GM21447 (cell line): Measurements from ENCODE around the gene KCTD17.
"Not testable (repeated sequence)": the region's sequence is repeated elsewhere in the genome, so short reads cannot be mapped to it uniquely, and the experiment has no call there.

ENCODE experiments used
- ATAC-seq: cut with Tn5 transposase; IDR thresholded peaks from one replicate; pipeline ENCODE4 v1.9.1; 2021; ENCODE audit not compliant: unreplicated experiment

Gene KCTD17

DNA sequence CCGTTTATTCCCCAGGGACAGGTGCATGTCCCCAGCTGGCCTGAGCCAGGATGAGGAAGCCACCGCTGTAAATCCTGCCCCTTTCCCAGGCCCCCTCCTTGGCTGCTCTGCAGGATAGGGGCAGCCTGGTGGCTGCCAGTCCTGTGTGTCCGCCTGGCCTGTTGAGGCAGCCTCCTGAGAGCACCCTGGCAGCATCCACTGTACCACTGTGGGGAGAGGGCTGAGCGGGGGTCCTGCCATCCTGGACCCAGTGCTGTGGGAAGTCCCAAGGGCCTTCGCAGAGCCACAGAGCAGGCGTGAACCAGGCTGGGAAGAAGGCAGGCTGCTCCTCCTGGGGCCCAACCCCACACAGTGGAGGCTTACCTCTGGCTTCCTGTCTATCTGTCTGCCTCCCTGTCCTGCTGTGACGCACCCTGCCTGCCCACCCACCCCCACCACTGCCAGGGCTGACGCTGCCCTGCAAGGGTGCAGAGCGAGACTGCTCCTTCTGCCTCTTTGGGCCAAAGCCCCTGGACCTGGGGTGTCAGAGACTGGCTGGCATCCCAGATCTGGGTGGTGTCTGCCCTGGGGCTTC is 8.4 kb downstream of the KCTD17 start:
- no peak for ATAC-seq

DNA sequence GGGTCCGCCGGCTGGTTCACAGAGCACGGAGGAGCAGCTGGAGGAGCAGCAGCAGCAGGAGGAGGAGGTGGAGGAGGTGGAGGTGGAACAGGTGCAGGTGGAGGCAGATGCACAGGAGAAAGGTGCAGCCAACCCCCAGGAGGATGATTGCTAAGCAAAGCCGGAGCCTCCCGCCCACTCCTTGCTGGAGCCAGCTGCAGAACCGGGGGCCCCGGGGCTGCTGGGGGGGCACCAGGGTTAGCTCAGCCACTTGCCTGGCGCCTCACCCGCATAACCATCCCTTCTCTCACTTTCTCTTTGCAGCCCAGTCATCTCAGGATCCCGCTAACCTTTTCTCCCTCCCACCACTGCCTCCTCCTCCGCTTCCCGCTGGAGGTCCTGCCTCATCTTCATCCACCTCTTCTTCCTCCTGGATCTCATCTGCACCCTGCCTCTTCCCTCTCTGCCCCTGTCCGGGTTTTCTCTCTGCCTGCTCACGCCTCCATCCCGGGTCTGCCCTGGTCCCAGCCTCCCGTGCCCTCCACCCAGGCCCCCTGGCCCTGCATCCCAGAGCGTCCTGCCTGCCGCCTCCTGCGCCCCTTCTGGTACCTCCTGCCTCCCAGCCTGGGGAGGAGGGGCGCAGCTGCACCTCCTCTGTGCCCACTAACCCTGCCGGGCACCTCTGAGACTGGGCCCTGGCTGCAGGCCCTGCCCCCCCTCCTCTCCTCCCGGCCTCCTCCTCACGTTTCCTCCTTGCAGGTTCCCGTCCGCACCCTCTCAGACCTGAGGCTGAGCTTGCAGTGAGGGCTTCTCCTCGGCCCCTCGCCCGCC is 9.5 kb downstream of the KCTD17 start:
- no peak for ATAC-seq

DNA sequence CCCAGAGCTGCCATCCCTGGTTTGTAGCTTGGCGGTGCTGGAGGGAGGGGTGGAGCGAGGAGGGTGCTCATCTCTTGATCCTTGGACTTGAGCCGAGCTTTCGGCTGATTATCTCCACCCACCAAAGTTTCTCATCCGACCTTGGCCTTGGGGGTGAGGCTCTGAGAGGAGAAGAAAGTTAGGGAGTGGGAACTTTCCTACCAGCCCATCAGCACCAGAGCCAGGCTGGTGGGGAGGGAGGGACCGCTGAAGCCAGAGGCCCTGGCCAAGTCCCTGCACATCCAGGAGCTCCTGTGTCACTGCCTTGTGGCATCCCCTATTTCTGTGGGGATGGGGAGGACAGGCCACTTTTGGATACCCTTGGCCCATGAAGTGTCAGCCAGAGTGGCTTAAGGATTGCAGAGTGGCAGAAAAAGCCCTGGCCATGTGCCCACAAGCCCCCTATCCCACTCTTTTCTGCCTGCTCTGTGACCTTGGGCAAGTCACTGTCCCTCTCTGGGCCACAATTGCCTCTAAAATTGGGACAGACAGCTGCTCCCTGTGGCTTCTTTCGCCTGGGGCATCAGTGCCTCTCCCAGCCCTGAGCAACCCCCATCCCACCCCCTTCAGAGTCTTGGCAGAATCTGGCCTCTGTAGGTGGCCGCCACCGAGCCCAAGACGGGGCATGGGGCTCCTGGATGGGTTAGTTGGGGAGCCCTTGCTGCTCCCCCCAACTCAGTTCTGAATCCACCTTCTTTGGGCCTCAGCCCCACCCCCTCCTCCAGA is 10.3 kb downstream of the KCTD17 start:
- no peak for ATAC-seq

DNA sequence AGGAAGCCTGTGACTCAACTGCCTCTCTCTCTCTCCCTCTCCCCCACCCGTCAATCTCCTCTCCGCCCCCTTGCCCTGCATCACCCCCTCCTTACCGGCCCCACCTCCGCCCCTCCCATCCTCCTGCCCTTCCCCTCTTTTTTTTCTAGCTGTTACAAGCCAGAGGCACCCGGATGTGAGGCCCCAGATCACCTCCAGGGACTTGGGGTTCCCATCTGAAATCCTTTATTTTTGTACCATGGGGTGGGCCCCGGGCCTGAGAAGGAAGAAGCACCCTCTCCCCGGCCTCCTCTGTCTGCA is 10.8 kb downstream of the KCTD17 start:
- no peak for ATAC-seq

DNA sequence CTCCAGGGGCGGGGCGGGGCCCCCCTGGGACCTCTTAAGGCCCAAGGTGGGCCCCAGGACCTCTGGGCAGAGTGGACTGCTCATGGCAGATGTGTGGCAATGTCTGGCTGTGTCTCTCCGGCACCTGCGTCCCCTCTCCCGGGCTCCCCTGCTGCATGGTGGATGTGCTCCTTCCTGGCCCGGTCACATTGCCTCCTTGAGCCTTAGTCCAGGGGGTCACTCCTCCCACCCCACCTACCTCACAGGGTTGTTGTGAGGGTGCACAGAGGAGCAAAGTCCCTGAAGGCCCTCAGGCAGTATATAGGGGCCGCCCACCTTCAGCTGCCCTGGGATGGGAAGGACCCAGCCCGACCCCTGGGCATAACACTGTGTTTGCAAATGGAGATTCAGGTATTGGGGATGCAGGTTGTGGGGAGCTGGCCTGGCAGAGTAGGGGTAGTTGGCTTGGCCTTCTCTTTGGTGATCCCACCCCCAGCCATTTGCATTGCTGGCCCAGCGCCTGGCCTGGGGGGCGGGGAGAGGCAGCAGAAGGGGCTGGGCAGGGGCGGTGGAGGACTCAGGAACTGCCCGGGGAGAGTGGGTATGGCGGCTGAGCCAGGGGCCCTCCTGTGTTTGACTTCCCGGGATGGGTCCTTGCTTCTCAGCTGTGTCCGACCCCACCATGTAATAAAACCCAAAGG is 11.3 kb downstream of the KCTD17 start:
- no peak for ATAC-seq

DNA sequence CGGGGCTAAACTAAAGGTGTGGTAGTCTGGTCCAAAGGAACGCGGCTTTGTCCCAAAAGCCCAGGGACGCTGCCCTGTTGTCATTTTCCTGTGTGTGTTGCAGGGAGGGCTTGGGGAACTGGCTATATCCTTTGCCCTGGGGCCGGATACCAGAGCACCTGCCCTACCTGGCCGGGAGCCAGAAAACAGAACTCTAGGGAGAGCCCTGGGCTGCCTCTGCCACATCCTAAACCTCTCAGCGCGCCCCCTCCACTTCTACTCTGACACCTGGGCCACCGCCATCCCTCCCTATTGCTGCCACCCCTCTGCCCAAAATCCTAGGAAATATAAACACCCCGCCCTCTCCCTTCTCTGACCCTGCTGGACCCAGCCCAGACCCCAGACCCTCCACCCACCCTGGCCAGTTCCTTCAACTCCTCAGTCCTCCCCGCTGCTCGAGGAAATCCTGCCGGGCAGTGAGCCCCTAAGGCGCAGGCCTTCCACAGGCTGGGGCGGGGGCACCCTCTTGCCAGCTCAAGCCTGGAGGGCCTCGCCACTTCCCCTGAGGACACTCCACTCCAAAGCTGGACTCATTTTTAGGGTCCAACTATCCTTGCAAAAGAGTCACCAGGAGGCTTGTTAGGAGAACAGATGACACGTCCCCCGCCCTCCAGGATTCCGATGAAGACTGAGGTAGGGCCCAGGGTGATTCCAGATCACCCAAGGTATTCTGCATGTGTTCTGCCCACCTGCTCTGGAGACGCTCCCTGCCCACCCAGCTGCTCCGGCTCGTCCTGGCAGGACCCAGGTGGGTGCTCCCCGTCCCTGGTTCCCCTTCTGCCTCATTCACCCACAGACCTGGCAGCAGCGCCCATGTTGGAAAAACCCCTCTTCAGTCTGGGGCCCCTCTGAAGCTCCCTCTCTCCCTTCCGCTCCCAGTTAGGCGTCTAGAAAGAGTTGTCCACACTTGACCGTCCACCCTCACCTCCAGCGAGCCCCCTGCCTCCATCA is 12.2 kb downstream of the KCTD17 start:
- ATAC-seq, result no peak

DNA sequence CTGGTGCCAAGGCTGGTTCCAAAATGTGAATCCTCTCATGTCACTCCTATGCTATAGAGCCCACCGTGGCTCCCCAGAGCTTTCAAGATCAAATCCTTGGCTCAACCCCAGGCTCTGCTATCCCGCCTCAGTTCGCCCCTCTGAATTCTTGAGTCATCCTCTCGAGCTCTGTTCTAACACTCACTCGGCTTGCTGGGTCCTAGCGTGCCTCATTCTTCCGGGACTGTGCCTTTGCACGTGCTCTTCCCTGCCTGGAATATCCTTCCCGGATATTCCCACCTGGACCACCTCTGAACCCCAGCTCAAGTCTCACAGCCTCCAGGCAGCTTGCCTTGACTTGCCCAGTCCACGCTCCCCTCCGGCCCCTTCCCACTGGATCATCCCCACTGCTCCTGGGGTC is 13.0 kb downstream of the KCTD17 start:
- ATAC-seq, result no peak

DNA sequence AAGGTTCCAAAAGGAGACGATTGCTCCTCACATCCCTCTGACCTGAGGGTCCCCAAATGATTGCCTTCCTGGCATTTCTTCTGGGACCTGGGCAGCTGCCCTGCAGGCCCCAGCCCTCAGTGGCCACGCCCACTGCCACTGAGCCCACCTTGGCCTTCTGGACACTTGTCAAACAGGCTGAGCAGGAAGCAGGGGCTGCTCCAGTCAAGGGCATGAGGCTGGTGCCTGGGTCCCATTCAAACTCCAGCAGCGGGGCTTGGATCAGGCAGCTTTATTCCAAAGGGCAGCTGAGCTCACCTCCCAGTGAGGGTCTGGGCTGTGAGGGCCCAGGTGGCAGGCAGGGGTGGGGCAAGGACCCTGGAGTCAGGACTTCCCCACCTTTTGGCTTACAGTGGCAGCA is 13.6 kb downstream of the KCTD17 start:
- ATAC-seq, result no peak

DNA sequence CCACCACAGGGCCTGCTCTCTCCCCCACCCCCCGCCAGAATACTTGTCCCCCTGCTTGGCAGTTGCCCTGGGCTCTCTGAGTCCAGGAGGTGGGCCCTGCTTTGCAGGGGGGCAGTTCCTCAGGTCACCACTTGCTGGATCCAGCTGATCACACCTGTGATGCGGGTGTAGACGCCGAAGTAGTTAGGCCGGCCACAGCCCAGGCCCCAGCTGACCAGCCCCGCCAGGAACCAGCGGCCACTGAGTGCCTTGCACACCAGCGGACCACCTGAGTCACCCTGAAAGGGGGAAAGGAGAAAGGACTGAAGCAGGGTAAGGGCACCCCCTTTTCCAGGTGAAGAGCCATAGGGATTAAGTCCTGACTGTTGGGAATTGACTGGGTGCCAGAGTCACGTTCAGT is 14.4 kb downstream of the KCTD17 start:
- ATAC-seq, result no peak

DNA sequence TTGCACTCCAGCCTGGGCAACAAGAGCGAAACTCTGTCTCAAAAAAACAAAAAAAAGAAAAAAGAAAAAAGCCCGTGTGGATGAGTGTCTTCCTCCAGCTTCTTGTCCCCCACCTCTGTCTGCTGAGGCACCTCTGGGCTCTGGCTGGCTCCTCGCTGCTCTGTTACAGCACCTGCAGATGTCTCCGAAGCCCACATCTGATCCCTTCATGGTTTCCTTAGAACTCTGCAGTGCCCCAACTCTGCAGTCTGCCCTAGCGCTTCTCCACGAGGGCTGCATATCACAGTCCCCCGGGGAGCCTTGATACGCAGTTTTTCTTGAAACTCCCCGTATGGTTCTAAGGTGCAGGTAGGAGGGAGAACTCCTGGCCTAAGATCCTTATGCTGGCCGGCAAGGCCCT is 15.9 kb downstream of the KCTD17 start:
- no peak for ATAC-seq

DNA sequence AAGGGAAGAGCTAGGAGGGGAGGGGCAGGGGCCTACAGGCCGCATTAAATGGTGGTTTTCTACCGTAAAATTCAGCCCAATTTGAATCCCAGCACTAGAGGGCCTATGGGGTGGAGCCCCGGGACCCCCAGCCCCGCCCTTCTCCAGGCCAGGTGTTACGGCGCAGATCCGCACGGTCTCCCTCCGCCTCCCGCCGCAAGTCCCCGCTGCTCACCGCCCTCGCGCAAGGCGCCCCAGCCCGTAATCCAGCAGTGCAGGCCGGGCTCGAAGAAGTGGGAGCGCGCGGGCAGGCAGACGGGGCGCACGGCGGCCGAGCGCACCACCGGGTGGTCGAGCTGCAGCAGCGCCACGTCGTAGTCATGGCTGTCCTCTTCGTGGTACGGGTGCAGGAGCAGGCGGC is 17.3 kb downstream of the KCTD17 start:
- ATAC-seq, result no peak

DNA sequence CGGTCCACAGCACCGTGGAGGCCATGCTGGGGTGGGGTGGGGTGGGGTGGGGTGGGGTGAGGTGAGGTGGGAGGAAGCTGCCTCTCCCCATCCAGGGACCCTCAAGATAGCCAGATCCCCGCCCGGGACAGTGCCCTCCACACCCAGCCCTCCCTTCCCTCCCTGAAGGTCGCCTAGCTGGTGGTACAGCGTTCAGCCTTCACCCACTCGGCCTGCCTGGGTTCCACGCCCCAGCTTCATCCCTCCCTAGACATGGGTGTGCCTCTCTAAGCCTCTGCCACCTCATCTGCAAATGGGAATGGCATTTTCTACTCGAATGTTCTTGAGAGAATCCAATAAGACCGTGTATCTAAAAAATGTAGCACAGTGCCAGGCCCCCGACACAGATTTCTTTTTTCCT is 17.8 kb downstream of the KCTD17 start:
- ATAC-seq, result no peak

DNA sequence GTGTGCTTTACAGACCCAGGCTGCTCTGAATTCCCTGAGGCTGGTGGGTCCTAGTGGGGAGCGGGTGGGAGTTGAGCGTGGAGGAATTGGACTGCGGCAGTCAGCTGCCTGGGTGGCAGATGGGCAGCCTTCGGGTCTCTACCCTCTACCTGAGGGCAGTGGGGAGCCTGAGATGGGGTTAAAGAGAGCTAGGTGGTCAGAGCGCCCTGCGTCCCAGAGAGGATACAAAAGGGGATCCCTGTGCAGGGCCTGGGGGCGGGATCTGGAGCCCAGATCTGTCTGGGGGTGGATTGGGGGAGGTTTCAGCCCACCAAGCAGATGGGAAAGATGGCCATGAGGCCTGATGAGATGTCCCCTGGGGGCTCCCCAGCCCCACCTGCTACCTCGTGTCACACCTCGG is 18.2 kb downstream of the KCTD17 start:
- no peak for ATAC-seq

DNA sequence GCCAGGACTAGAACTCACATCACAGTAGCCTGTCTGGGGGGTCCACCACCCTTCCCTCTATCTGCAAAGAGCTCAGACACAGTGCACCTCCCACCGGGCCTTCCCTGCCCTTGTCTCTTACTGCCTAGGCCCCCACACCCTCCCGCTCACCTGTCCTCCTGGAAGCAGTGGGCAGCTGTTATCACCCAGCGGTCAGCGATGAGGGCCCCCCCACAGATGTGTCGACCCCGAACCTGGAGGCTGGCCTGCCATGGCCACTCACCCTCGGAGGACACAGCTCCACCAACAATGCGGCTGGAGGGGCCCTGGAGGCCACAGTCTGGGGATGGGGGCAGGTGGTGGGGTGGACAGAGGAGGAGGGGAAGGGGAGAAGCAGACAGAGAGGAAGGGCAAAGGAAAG is 18.8 kb downstream of the KCTD17 start:
- no peak for ATAC-seq

DNA sequence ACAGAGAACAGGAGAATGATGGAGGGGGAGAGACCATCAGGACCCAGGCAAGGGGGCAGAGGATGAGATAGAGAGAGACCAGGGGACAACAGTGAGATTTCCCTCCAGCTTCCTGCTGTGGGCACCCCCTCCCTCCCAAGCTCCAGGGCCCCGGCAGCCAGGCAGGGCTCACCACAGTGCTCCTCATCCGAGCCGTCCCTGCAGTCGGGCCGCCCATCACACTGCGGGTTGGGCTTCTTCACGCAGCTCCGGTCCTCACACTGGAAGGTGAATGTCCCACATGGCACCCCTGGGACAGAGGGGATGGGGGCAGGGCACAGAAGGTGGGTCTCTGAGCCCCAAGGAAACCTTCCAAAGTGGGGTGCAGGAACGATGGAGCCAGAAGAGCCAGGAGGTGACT is 19.2 kb downstream of the KCTD17 start:
- no peak for ATAC-seq

DNA sequence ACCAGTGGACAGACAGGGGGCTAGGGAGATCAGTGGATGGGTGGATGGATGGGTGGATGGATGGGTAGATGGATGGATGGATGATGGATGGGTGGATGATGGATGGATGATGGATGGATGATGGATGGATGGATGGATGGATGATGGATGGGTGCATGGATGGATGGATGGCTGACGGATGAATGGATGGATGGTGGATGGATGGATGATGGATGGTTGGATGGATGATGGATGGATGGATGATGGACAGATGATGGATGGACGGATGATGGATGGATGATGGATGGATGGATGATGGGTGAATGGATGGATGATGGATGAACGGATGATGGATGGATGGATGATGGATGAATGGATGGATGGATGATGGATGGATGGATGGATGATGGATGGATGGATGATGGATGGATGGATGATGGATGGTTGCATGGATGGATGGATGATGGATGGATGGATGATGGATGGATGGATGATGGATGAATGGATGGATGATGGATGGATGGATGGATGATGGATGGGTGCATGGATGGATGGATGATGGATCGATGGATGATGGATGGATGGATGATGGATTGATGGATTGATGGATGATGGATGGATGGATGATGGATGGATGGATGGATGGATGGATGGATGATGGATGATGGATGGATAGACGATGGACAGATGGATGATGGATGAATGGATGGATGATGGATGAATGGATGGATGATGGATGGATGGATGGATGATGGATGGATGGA is 20.5 kb downstream of the KCTD17 start:
- ATAC-seq, result not testable (repeated sequence)

DNA sequence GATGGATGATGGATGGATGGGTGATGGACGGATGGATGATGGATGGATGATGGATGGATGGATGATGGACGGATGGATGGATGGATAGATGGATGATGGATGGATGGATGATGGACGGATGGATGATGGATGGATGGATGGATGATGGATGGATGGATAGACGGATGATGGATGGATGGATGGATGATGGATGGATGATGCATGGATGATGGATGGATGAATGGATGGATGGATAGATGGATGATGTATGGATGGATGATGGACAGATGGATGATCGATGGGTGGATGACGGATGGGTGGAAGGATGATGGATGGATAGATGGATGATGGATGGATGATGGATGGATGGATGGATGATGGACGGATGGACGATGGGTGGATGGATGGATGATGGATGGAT is 21.1 kb downstream of the KCTD17 start:
- ATAC-seq, result no peak

DNA sequence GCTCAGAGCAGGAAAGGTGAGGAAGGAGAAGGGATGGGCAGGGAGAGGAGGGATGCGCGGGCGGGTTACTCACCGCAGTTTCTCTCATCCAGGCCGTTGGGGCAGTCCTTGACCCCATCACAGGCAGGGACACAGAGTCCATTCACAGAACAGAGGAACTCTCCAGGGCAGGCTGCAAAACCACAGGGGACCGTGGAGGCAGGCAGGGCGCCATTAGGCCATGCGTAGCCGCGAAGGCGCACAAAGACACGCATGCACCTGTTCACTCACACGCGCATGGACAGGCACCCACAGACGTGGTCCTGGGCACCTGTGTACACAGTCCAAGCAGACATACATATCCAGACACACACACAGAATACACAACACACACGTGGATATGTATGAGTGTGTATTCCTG is 23.0 kb downstream of the KCTD17 start:
- no peak for ATAC-seq

DNA sequence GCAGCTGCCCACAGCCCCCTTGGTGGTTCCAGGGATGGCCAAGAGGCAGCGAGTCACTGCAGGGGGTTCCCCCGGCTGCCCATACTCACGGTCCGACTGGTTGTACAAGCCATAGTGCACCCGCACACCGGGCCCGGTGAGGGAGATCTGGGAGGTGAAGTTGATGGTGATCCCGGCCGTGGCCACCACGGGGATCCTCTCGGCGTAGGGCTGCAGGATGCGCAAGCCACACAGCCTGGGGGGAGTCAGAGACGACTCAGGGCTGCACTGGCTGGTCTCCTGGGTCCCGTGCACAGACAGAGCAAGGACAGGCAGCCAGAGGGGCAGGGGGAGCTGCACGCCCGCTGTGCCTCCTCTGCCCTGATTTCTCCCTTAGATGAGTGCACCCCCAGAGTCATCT is 23.5 kb downstream of the KCTD17 start:
- no peak for ATAC-seq

DNA sequence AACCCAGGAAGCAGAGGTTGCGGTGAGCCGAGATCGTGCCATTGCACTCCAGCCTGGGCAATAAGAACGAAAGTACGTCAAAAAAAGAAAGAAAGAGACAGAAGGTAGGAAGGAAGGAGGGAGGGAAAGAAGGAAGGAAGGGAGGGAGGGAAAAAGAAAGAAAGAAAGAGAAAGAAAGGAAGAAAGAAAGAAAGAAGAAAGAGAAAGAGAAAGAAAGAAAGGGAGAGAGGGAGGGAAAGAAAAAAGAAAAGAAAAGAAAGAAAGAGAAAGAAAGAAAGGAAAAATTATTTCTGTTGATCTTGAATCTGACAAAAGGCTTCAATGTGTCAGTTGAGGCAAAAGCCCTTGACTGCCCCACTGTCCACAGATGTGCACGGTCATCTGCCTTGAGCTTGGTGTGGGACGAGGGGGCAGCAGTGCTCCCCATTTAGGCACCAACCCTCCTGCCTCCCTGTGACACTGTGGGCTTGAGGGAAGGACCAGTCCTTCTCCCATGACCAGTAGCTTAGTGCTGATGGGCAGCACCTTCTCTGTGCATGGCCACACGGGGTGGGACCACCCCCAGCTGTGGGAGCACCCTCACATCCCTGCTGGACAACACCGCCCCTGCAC is 24.4 kb downstream of the KCTD17 start:
- no peak for ATAC-seq
